ENCODE data around the gene RNF186.

Gene RNF186

GRCh38 chr1:19811206-19811851 lies 3.8 kb downstream of the RNF186 start:
- TF ChIP-seq CTCF (IDR thresholded peaks at IDR 0.05; ENCODE audit: low read depth, low read length, poor library complexity, severe bottlenecking) (peak; percentile 66), EZH2phosphoT487 (IDR thresholded peaks at IDR 0.05; ENCODE audit: borderline replicate concordance, low read length) (no peak)
- H3K4me1 ChIP-seq (ENCODE audit: control insufficient read depth, low read length): no peaks in the 10 kb centered on the region
- no peaks in the 10 kb centered on the region for H3F3A ChIP-seq (ENCODE audit: control insufficient read depth, insufficient read depth)
- H3K4me3 ChIP-seq (ENCODE audit: low read length): no peak overlapping the region
- H3K27ac ChIP-seq (ENCODE audit: low read depth, low read length): no peak overlapping the region
- H4K20me1 ChIP-seq (ENCODE audit: control insufficient read depth, insufficient read depth, low read depth, low read length): no peaks in the 10 kb centered on the region
- no peaks in the 10 kb centered on the region for H3K9me2 ChIP-seq (replicated peaks; ENCODE audit: control insufficient read depth, low read length)
- H3K9me3 ChIP-seq (ENCODE audit: control insufficient read depth, insufficient read depth, low read length): no peaks in the 10 kb centered on the region
- H3K4me2 ChIP-seq (ENCODE audit: low read length): no peak overlapping the region
- H3K79me2 ChIP-seq (ENCODE audit: control insufficient read depth, low read length): no peaks in the 10 kb centered on the region
- no peaks in the 10 kb centered on the region for H3K36me3 ChIP-seq (ENCODE audit: control insufficient read depth, low read length)
- no peaks in the 10 kb centered on the region for H3K27me3 ChIP-seq (ENCODE audit: control insufficient read depth, low read length)

- H3K9me2 ChIP-seq (replicated peaks; ENCODE audit: control insufficient read depth, low read length): no peaks in the 10 kb centered on the region
- no peaks in the 10 kb centered on the region for H3F3A ChIP-seq (ENCODE audit: control insufficient read depth, insufficient read depth)
- H3K4me2 ChIP-seq (ENCODE audit: low read length): no peak overlapping the region
- no peaks in the 10 kb centered on the region for H3K27me3 ChIP-seq (ENCODE audit: control insufficient read depth, low read length)
- H3K4me1 ChIP-seq (ENCODE audit: control insufficient read depth, low read length): no peaks in the 10 kb centered on the region
- H3K79me2 ChIP-seq (ENCODE audit: control insufficient read depth, low read length): no peaks in the 10 kb centered on the region
- no peaks in the 10 kb centered on the region for H4K20me1 ChIP-seq (ENCODE audit: control insufficient read depth, insufficient read depth, low read depth, low read length)
- H3K27ac ChIP-seq (ENCODE audit: low read depth, low read length): no peak overlapping the region
- H3K4me3 ChIP-seq (ENCODE audit: low read length): no peak overlapping the region
- no peaks in the 10 kb centered on the region for H3K9me3 ChIP-seq (ENCODE audit: control insufficient read depth, insufficient read depth, low read length)
- TF ChIP-seq CTCF (IDR thresholded peaks at IDR 0.05; ENCODE audit: low read depth, low read length, poor library complexity, severe bottlenecking): no peak
- TF ChIP-seq EZH2phosphoT487 (IDR thresholded peaks at IDR 0.05; ENCODE audit: borderline replicate concordance, low read length): no peak
- no peaks in the 10 kb centered on the region for H3K36me3 ChIP-seq (ENCODE audit: control insufficient read depth, low read length)
Measured at GRCh38 chr1:19809044-19809750, 5.9 kb downstream of the RNF186 start.

GRCh38 chr1:19808351-19808750 lies 6.7 kb downstream of the RNF186 start:
- no peaks in the 10 kb centered on the region for H3K4me1 ChIP-seq (ENCODE audit: control insufficient read depth, low read length)
- H3K4me2 ChIP-seq (ENCODE audit: low read length): no peak overlapping the region
- H3K36me3 ChIP-seq (ENCODE audit: control insufficient read depth, low read length): no peaks in the 10 kb centered on the region
- no peaks in the 10 kb centered on the region for H4K20me1 ChIP-seq (ENCODE audit: control insufficient read depth, insufficient read depth, low read depth, low read length)
- no peaks in the 10 kb centered on the region for H3K9me2 ChIP-seq (replicated peaks; ENCODE audit: control insufficient read depth, low read length)
- H3K27ac ChIP-seq (ENCODE audit: low read depth, low read length): no peak overlapping the region
- H3K4me3 ChIP-seq (ENCODE audit: low read length): no peak overlapping the region
- no peaks in the 10 kb centered on the region for H3K79me2 ChIP-seq (ENCODE audit: control insufficient read depth, low read length)
- no peaks in the 10 kb centered on the region for H3K27me3 ChIP-seq (ENCODE audit: control insufficient read depth, low read length)
- no peaks in the 10 kb centered on the region for H3F3A ChIP-seq (ENCODE audit: control insufficient read depth, insufficient read depth)
- no peaks in the 10 kb centered on the region for H3K9me3 ChIP-seq (ENCODE audit: control insufficient read depth, insufficient read depth, low read length)
- no peak for TF ChIP-seq CTCF (IDR thresholded peaks at IDR 0.05; ENCODE audit: low read depth, low read length, poor library complexity, severe bottlenecking)
- no peak for TF ChIP-seq EZH2phosphoT487 (IDR thresholded peaks at IDR 0.05; ENCODE audit: borderline replicate concordance, low read length)
